ENCODE results near the gene KCNK4. TPM values are rescaled to one million over a fixed set of nuclear protein-coding genes. Genes with fewer than 3 reads are reported as not detected.

Gene KCNK4
- total RNA-seq, 1 donor from 2014 or later: 0.52 TPM

GRCh38 chr11:64265176-64266160 lies 25.6 kb upstream of the KCNK4 start:
- H2AFZ ChIP-seq (ENCODE audit: low read depth, low read length): no peak overlapping the region
- no peaks in the 10 kb centered on the region for H3K9me3 ChIP-seq (ENCODE audit: insufficient read depth, low read depth, low read length)
- FAIRE-seq (no peak), DNase-seq (ENCODE audit: low read depth) (no peak)
- Mint-ChIP-seq H3K36me3 (ENCODE audit: low read depth, unreplicated experiment) (peaks cover 11% of the 10 kb centered on the region), H3K27me3 (ENCODE audit: low read depth, unreplicated experiment) (no peaks in the 10 kb centered on the region), H3K4me3 (ENCODE audit: unreplicated experiment) (no peak overlapping the region), H3K27ac (ENCODE audit: unreplicated experiment) (no peak overlapping the region), H3K4me1 (ENCODE audit: low read depth, unreplicated experiment) (peaks cover 19% of the 10 kb centered on the region), H3K9me3 (ENCODE audit: unreplicated experiment) (no peaks in the 10 kb centered on the region)
- H3K79me2 ChIP-seq (ENCODE audit: insufficient read depth, low read length): no peaks in the 10 kb centered on the region
- H3K27me3 ChIP-seq (ENCODE audit: insufficient read depth, low read length): no peaks in the 10 kb centered on the region
- H3K27ac ChIP-seq (ENCODE audit: low read depth, low read length): no peak overlapping the region
- peaks cover 22% of the 10 kb centered on the region for H4K20me1 ChIP-seq (ENCODE audit: insufficient read depth, low read length)
- H3K4me2 ChIP-seq (ENCODE audit: low read length): no peak overlapping the region
- TF ChIP-seq CTCF (IDR thresholded peaks at IDR 0.05; ENCODE audit: insufficient read depth, low read depth, low read length): no peak
- TF ChIP-seq EZH2 (IDR thresholded peaks at IDR 0.05; ENCODE audit: insufficient read depth, low read length): no peak
- H3K36me3 ChIP-seq (ENCODE audit: insufficient read depth, low read length): peaks cover 11% of the 10 kb centered on the region
- H3K4me1 ChIP-seq (ENCODE audit: insufficient read depth, low read length): peaks cover 33% of the 10 kb centered on the region
- H3K4me3 ChIP-seq (ENCODE audit: insufficient read depth, low read depth, low read length): no peak overlapping the region
- no peak overlapping the region for H3K9ac ChIP-seq (ENCODE audit: low read length)

DNA sequence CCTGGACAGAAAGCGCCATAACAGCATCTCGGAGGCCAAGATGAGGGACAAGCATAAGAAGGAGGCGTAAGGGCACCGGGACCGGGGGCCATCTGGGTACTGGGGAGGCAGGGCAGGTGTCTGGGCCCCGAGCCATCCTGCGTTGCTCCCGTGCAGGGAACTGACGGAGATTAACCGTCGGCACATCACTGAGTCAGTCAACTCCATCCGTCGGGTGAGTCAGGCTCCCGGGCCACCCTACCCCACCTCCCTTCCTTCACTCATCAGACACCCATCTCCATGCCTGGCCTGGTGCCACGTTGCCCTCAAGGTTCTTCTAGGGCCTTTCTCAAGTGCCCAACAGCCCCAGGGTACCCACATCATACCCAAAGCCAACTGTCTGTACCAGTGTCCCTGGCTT lies 24.8 kb upstream of the KCNK4 start:
- peaks cover 11% of the 10 kb centered on the region for H3K36me3 ChIP-seq (ENCODE audit: insufficient read depth, low read length)
- Mint-ChIP-seq H3K9me3 (ENCODE audit: unreplicated experiment) (no peaks in the 10 kb centered on the region), H3K4me3 (ENCODE audit: unreplicated experiment) (no peak overlapping the region), H3K4me1 (ENCODE audit: low read depth, unreplicated experiment) (peaks cover 19% of the 10 kb centered on the region), H3K36me3 (ENCODE audit: low read depth, unreplicated experiment) (peaks cover 8% of the 10 kb centered on the region), H3K27me3 (ENCODE audit: low read depth, unreplicated experiment) (no peaks in the 10 kb centered on the region), H3K27ac (ENCODE audit: unreplicated experiment) (no peak overlapping the region)
- H3K9ac ChIP-seq (ENCODE audit: low read length): no peak overlapping the region
- H4K20me1 ChIP-seq (ENCODE audit: insufficient read depth, low read length): peaks cover 22% of the 10 kb centered on the region
- TF ChIP-seq CTCF (IDR thresholded peaks at IDR 0.05; ENCODE audit: insufficient read depth, low read depth, low read length): no peak
- TF ChIP-seq EZH2 (IDR thresholded peaks at IDR 0.05; ENCODE audit: insufficient read depth, low read length): no peak
- no peak overlapping the region for H3K4me2 ChIP-seq (ENCODE audit: low read length)
- DNase-seq (ENCODE audit: low read depth): no peak
- no peaks in the 10 kb centered on the region for H3K79me2 ChIP-seq (ENCODE audit: insufficient read depth, low read length)
- H2AFZ ChIP-seq (ENCODE audit: low read depth, low read length): no peak overlapping the region
- FAIRE-seq: no peak
- H3K27me3 ChIP-seq (ENCODE audit: insufficient read depth, low read length): no peaks in the 10 kb centered on the region
- H3K4me3 ChIP-seq (ENCODE audit: insufficient read depth, low read depth, low read length): no peak overlapping the region
- no peak overlapping the region for H3K27ac ChIP-seq (ENCODE audit: low read depth, low read length)
- no peaks in the 10 kb centered on the region for H3K9me3 ChIP-seq (ENCODE audit: insufficient read depth, low read depth, low read length)
- peaks cover 37% of the 10 kb centered on the region for H3K4me1 ChIP-seq (ENCODE audit: insufficient read depth, low read length)

Measured in astrocyte (in vitro differentiated cells and primary cell).